HepG2 (cell line): Measurements from ENCODE around the gene EMILIN1. TPM values are rescaled to one million over a fixed set of nuclear protein-coding genes. Genes with fewer than 3 reads are reported as not detected.

Experiments
- ARID4A ChIP-seq: sonication (generic); formaldehyde crosslinking; IDR thresholded peaks from 2 replicates; pipeline ENCODE4 v1.5.0; 2020; ENCODE audit warnings: mild to moderate bottlenecking, missing genetic modification reagents, borderline replicate concordance
- ARID5B ChIP-seq: IDR thresholded peaks from 2 replicates; pipeline ENCODE4 v1.4.0; 2020; ENCODE audit warnings: mild to moderate bottlenecking, missing genetic modification reagents
- KLF13 ChIP-seq: sonication (generic); formaldehyde crosslinking; IDR thresholded peaks from 2 replicates; pipeline ENCODE4 v1.4.0; 2020; ENCODE audit warnings: mild to moderate bottlenecking, missing genetic modification reagents
- MTA1 ChIP-seq: sonication (generic); formaldehyde crosslinking; IDR thresholded peaks from 2 replicates; pipeline ENCODE4 v1.4.0; 2020; ENCODE audit warnings: missing genetic modification reagents, mild to moderate bottlenecking, borderline replicate concordance
- MXD1 ChIP-seq: sonication (generic); formaldehyde crosslinking; IDR thresholded peaks from 2 replicates; pipeline ENCODE4 v1.4.0; 2020; ENCODE audit warnings: mild to moderate bottlenecking, missing genetic modification reagents
- NFE2 ChIP-seq: sonication (generic); formaldehyde crosslinking; IDR thresholded peaks from 2 replicates; pipeline ENCODE4 v1.4.0; 2020; ENCODE audit warnings: missing genetic modification reagents
- NR2C2 ChIP-seq: sonication (generic); formaldehyde crosslinking; IDR thresholded peaks from 2 replicates; pipeline ENCODE4 v1.4.0; 2020; ENCODE audit warnings: missing genetic modification reagents, mild to moderate bottlenecking, moderate library complexity, borderline replicate concordance
- PRDM10 ChIP-seq: sonication (generic); formaldehyde crosslinking; IDR thresholded peaks from 2 replicates; pipeline ENCODE4 v1.4.0; 2020; ENCODE audit warnings: low read depth, missing genetic modification reagents
- RXRA ChIP-seq: sonication (generic); formaldehyde crosslinking; IDR thresholded peaks from 2 replicates; pipeline ENCODE4 v1.5.1; 2020; ENCODE audit warnings: missing genetic modification reagents
- SOX6 ChIP-seq, 2 experiments: fragments of 450-650 bp in 1 of 2; sonication (generic) in 1 of 2; formaldehyde crosslinking in 1 of 2; IDR thresholded peaks; 2 replicates each; pipeline versions ENCODE4 v1.4.0 to v1.6.1; 2017 to 2020; ENCODE audit warnings: antibody characterized with exemption in 1 of 2, mild to moderate bottlenecking in 1 of 2, missing genetic modification reagents in 1 of 2
- TEAD3 ChIP-seq: optimal IDR thresholded peaks from 2 replicates; pipeline ENCODE3; 2016; ENCODE audit warnings: borderline replicate concordance
- ZBTB43 ChIP-seq: sonication (generic); formaldehyde crosslinking; conservative IDR thresholded peaks from 2 replicates; pipeline ENCODE4 v1.4.0; 2020; ENCODE audit warnings: missing genetic modification reagents
- ZFP37 ChIP-seq: sonication (generic); formaldehyde crosslinking; IDR thresholded peaks from 2 replicates; pipeline ENCODE4 v1.4.0; 2020; ENCODE audit warnings: missing genetic modification reagents, borderline replicate concordance
- polyA plus RNA-seq, 8 experiments: library from polyadenylated mRNA; depleted of rRNA in 3 of 8; stranded (reverse) in 7 of 8; unstranded in 1 of 8; fragments of >200 nt; fragmentation: Illumina TruSeq in 4 of 8; extraction: Trizol in 4 of 8; gene quantifications; 2 replicates each; pipeline versions ENCODE4 v1.2.1 to v1.2.3, GENCODE V29; 2011 to 2016; ENCODE audit warnings: low read depth in 4 of 8, missing spikeins in 1 of 8, mixed read lengths in 1 of 8; ENCODE audit not compliant: insufficient read depth in 1 of 8
- total RNA-seq, 5 experiments: library from RNA; depleted of rRNA; stranded (reverse); fragments of >200 nt; fragmentation: Illumina TruSeq; extraction: Trizol; gene quantifications; 2 replicates each; pipeline ENCODE4 v1.2.3, GENCODE V29; 2016; ENCODE audit warnings: low read depth in 1 of 5

The EMILIN1 gene
- total and polyA plus RNA-seq, 2 of the 13 experiments (the other 11 are each of a cell fraction or from before 2014, with no cell fraction given), result 8.1 to 9.7 TPM

- peak; percentile 63 for TF ChIP-seq ARID5B (CRISPR knock-in tag)
- peak; percentile 49; the same call in 1 of the 2 replicates for TF ChIP-seq ZBTB43 (CRISPR knock-in tag)
- TF ChIP-seq PRDM10 (CRISPR knock-in tag), result no peak
- peak; percentile 9 for TF ChIP-seq TEAD3 (CRISPR knock-in tag)
- peak; percentile 84 for TF ChIP-seq MTA1 (CRISPR knock-in tag)
- TF ChIP-seq NFE2, result peak; percentile 63; the same call in 1 of the 2 replicates
- peak; percentile 83; the same call in 1 of the 2 replicates for TF ChIP-seq MXD1 (CRISPR knock-in tag)
- TF ChIP-seq ZFP37 (CRISPR knock-in tag), result peak; percentile 54; the same call in 1 of the 2 replicates
- TF ChIP-seq NR2C2 (CRISPR knock-in tag), result peak; percentile 32
- TF ChIP-seq ARID4A (CRISPR knock-in tag), result peak; percentile 72
- peak; percentile 46 for TF ChIP-seq RXRA
- no peak for TF ChIP-seq SOX6 (IDR thresholded peaks at IDR 0.05)
- peak; percentile 58 for TF ChIP-seq SOX6 (CRISPR knock-in tag; IDR thresholded peaks at IDR 0.05)
- TF ChIP-seq KLF13 (CRISPR knock-in tag), result 0 out of 2 replicates have a peak, but pooled peaks have one; percentile 14
Measured at GRCh38 chr2:27123302-27124150, 45.1 kb downstream of the EMILIN1 start, which contains the start of gene ABHD1 (continued).
